Ovary (tissue), 3 donors: ENCODE results near the gene PTPRJ.

Source experiments
- CTCF ChIP-seq, 3 donors: fragments of 450-650 bp in 2 of 3; fragments of 200-600 bp in 1 of 3; IDR thresholded peaks; one replicate each; pipeline versions ENCODE4 v1.5.1 to v1.8.0; 2016 to 2022; ENCODE audit warnings: antibody characterized with exemption in 3 of 3, mild to moderate bottlenecking in 1 of 3
- EP300 ChIP-seq: sonication (generic); formaldehyde crosslinking; IDR thresholded peaks from one replicate; pipeline ENCODE4 v1.6.1; 2017; ENCODE audit warnings: antibody characterized with exemption
- POLR2A ChIP-seq: fragments of 450-650 bp; IDR thresholded peaks from one replicate; pipeline ENCODE4 v1.6.1; 2017; ENCODE audit warnings: antibody characterized with exemption, mild to moderate bottlenecking, moderate library complexity
- donor health status: DM: no; HTN: no; CAD: no.

GRCh38 chr11:48125866-48126265 is 145.5 kb downstream of the PTPRJ start:
- TF ChIP-seq CTCF (IDR thresholded peaks at IDR 0.05) (no peak), POLR2A (no peak), EP300 (no peak)
